ENCODE measurements around the gene NKD2. TPM values are rescaled to one million over a fixed set of nuclear protein-coding genes. Genes with fewer than 3 reads are reported as not detected.

The NKD2 gene
- total and polyA plus RNA-seq, 9 of the 15 experiments (the other 6 are each of a cell fraction or from before 2014, with no cell fraction given) = 0.09 to 0.64 (median 0.27) TPM; not detected in 5

GRCh38 chr5:1067141-1068121, 58.8 kb downstream of the NKD2 start (continued):
- 0 out of 2 replicates have a peak, but pooled peaks have one; percentile 31 for TF ChIP-seq ZBTB12 (CRISPR knock-in tag; IDR thresholded peaks at IDR 0.05)
- TF ChIP-seq AFF1 (IDR thresholded peaks at IDR 0.05; ENCODE audit: low read depth in 1 of 2, partially characterized antibody in 2 of 2) = peak in 1 of 2 experiments; percentile 64
- no peak for TF ChIP-seq SIX5 (IDR thresholded peaks at IDR 0.05; ENCODE audit: borderline replicate concordance in 1 of 2, insufficient read depth in 1 of 2, low read depth in 1 of 2, low read length in 2 of 2)
- peak; percentile 61; the same call in 1 of the 2 replicates for TF ChIP-seq ZBTB2 (IDR thresholded peaks at IDR 0.05)
- no peak for TF ChIP-seq ARID3A (IDR thresholded peaks at IDR 0.05; ENCODE audit: borderline replicate concordance, low read depth, low read length)
- no peak for TF ChIP-seq NBN (IDR thresholded peaks at IDR 0.05; ENCODE audit: low read depth)
- 0 out of 2 replicates have a peak, but pooled peaks have one; percentile 17 for TF ChIP-seq FOXK1 (CRISPR knock-in tag; IDR thresholded peaks at IDR 0.05; ENCODE audit: borderline replicate concordance)
- no peak for TF ChIP-seq E2F5 (CRISPR knock-in tag; IDR thresholded peaks at IDR 0.05)
- peak; percentile 100 for TF ChIP-seq TCF3 (CRISPR knock-in tag; IDR thresholded peaks at IDR 0.05)
- TF ChIP-seq SRF (CRISPR knock-in tag; IDR thresholded peaks at IDR 0.05) = no peak
- no peak for TF ChIP-seq HDAC6 (IDR thresholded peaks at IDR 0.05; ENCODE audit: low read depth, low read length)
- no peak for TF ChIP-seq MYBL2 (IDR thresholded peaks at IDR 0.05; ENCODE audit: low read depth)
- no peak for TF ChIP-seq MYBL2 (CRISPR knock-in tag; IDR thresholded peaks at IDR 0.05; ENCODE audit: borderline replicate concordance)
- TF ChIP-seq EGR1 (conservative IDR thresholded peaks at IDR 0.05) = no peak
- TF ChIP-seq ZNF57 (CRISPR knock-in tag; IDR thresholded peaks at IDR 0.05) = no peak
- peak; percentile 70; the same call in 1 of the 2 replicates for TF ChIP-seq STAT5A (IDR thresholded peaks at IDR 0.05; ENCODE audit: borderline replicate concordance, low read length)

Data from K562 (cell line).